Heart right ventricle (tissue), 16 donors: ENCODE measurements around the gene VAT1L. TPM values are rescaled to one million over a fixed set of nuclear protein-coding genes. Genes with fewer than 3 reads are reported as not detected.

Experiments used
- ATAC-seq, 8 donors: fragments of 200-7000 bp; cut with Tn5 transposase; one replicate each; pipeline ENCODE4 v1.9.1; 2020; ENCODE audit warnings: mild to moderate bottlenecking in 8 of 8, moderate library complexity in 8 of 8, moderate number of reproducible peaks in 1 of 8
- DNase-seq, 2 donors: peaks; one replicate each; pipeline ENCODE4 v3.0.0-alpha.2; 2020
- H3K27ac ChIP-seq, 10 donors: fragments of 200-600 bp; sonication (generic) in 2 of 10; one replicate each; pipeline versions ENCODE4 v1.5.0 to v1.8.0; 2020 to 2022; ENCODE audit warnings: mild to moderate bottlenecking in 3 of 10
- H3K27me3 ChIP-seq, 7 donors: fragments of 200-600 bp; one replicate each; pipeline ENCODE4 v1.8.0; 2021 to 2022; ENCODE audit warnings: mild to moderate bottlenecking in 2 of 7
- H3K36me3 ChIP-seq, 9 donors: fragments of 200-600 bp; sonication (generic) in 1 of 9; one replicate each; pipeline versions ENCODE4 v1.5.0 to v1.8.0; 2020 to 2022; ENCODE audit warnings: mild to moderate bottlenecking in 2 of 9
- H3K4me1 ChIP-seq, 9 donors: fragments of 200-600 bp; sonication (generic) in 1 of 9; one replicate each; pipeline versions ENCODE4 v1.5.0 to v1.8.0; 2020 to 2022; ENCODE audit warnings: mild to moderate bottlenecking in 4 of 9
- H3K4me3 ChIP-seq, 10 donors: fragments of 200-600 bp; sonication (generic) in 2 of 10; one replicate each; pipeline versions ENCODE4 v1.5.0 to v1.8.0; 2020 to 2022; ENCODE audit warnings: mild to moderate bottlenecking in 7 of 10, moderate library complexity in 2 of 10
- H3K9me3 ChIP-seq, 11 donors: fragments of 200-600 bp in 10 of 11; sonication (generic) in 2 of 11; one replicate each; pipeline versions ENCODE4 v1.5.0 to v1.8.0; 2013 to 2022; ENCODE audit warnings: mild to moderate bottlenecking in 2 of 11, control low read depth in 1 of 11, moderate library complexity in 1 of 11
- CTCF ChIP-seq, 9 donors: fragments of 200-600 bp; sonication (generic) in 2 of 9; IDR thresholded peaks; one replicate each; pipeline versions ENCODE4 v1.5.0 to v1.8.0; 2021 to 2022; ENCODE audit warnings: antibody characterized with exemption in 9 of 9, mild to moderate bottlenecking in 5 of 9, moderate library complexity in 1 of 9
- WGBS, 2 donors: extraction: QIAGEN DNeasy Blood & Tissue Kit; methylation state at CpG; one replicate each; pipeline ENCODE4 v1.1.7; 2013; ENCODE audit warnings: inconsistent platforms in 1 of 2; 5-methylcytosine and 5-hydroxymethylcytosine counted together
- intact Hi-C, 10 donors: fragments of 100-400 bp; cut with DNase I; formaldehyde crosslinking; loops; one replicate each; pipeline versions ENCODE4 v1.11.1 to v1.14.2; 2022
- polyA plus RNA-seq, 2 donors: library from polyadenylated mRNA; stranded (reverse); fragments of 200-250 nt; gene quantifications; one replicate each; pipeline ENCODE4 v1.2.3, GENCODE V29; 2013
- total RNA-seq, 10 donors: library from RNA; stranded (reverse); fragmentation: NEBNext Ultra II Directional in 3 of 10; extraction: Animal tissue kit (Norgen Biotek cat#: 25700) in 3 of 10; gene quantifications; one replicate each; pipeline versions ENCODE4 v1.2.1 to v1.2.4, GENCODE V29; 2021 to 2023
- donor health status: Arrhythmogenic right ventricular cardiomyopathy.
- donor health status: ischemic (EF 13 %, LVEDD 7.1; RV severe dilation, severe dysfunction).
- donor health status: healthy with polysubstance abuse.
- donor health status: DM: no; HTN: yes; CAD: no.
- donor health status: DM: no; HTN: no; CAD: no.
- donor health status: ischemic (EF 25% LVEDD 6.9; RV normal size, moderate dysfunction).
- donor health status: ischemic (EF 25% LVEDD 5.7; RV mildly dilated, moderate dysfunction).
- donor health status: healthy.
- donor health status: DM: yes; HTN: yes; CAD: no.
- donor health status: Ischemic cardiomyopathy.
- donor health status: ischemic (EF 35%, LVEDD 5.7; RV mildly dilated, moderate dysfunction).
- donor health status: nonischemic (EF 11% LVEDD 7.7; RV severe dilation, severe dysfunction).
- donor health status: DM: yes; HTN: yes; CAD: no.
- donor health status: PGD.
- donor health status: ischemic (EF 29% LVEDD 5.4; RV normal size, mild dysfunction).
- donor health status: nonischemic (EF 23%, LVEDD 6.1; RV moderate dilation, normal function).

Gene VAT1L
- total and polyA plus RNA-seq, 12 donors: 0.19 to 61.0 (median 24.0) TPM

- Histone ChIP-seq H3K27ac (no peak overlapping the region), H3K36me3 (no peaks in the 10 kb centered on the region), H3K4me1 (peaks cover 0 to 17% (median 6%) of the 10 kb centered on the region in 9 donors), H3K9me3 (no peaks in the 10 kb centered on the region), H3K27me3 (no peaks in the 10 kb centered on the region), H3K4me3 (no peak overlapping the region)
- intact Hi-C loops: no loop called here
- DNase-seq: no peak
- no peak for TF ChIP-seq CTCF (IDR thresholded peaks at IDR 0.05)
- WGBS, 2 donors: 92 to 96% methylated on average over 5 of the region's 5 CpGs
- ATAC-seq: no peak
Observed at GRCh38 chr16:77836801-77837200, 48.4 kb downstream of the VAT1L start.

- DNase-seq: no peak
- H3K4me3 ChIP-seq: no peak overlapping the region
- TF ChIP-seq CTCF (IDR thresholded peaks at IDR 0.05): no peak
- H3K36me3 ChIP-seq: no peaks in the 10 kb centered on the region
- H3K4me1 ChIP-seq: peaks cover 0 to 26% (median 4%) of the 10 kb centered on the region in 9 donors
- 81 to 82% methylated on average over 7 of the region's 7 CpGs for WGBS, 2 donors
- no peaks in the 10 kb centered on the region for H3K27me3 ChIP-seq
- intact Hi-C loops: no loop called here
- ATAC-seq: no peak
- H3K27ac ChIP-seq: no peak overlapping the region
- no peaks in the 10 kb centered on the region for H3K9me3 ChIP-seq
Observed at GRCh38 chr16:77838597-77839255, 50.4 kb downstream of the VAT1L start.

- Histone ChIP-seq H3K27me3 (no peaks in the 10 kb centered on the region), H3K27ac (no peak overlapping the region), H3K4me1 (peaks cover 0 to 16% (median 0%) of the 10 kb centered on the region in 9 donors), H3K4me3 (no peak overlapping the region), H3K36me3 (no peaks in the 10 kb centered on the region), H3K9me3 (no peaks in the 10 kb centered on the region)
- WGBS, 2 donors: 65 to 78% methylated on average over 5 of the region's 5 CpGs
- ATAC-seq: no peak
- TF ChIP-seq CTCF (IDR thresholded peaks at IDR 0.05): no peak
- no peak for DNase-seq
- intact Hi-C loops: no loop called here
Observed at GRCh38 chr16:77840093-77840492, 51.7 kb downstream of the VAT1L start.

GRCh38 chr16:77840673-77841501, 52.5 kb downstream of the VAT1L start:
- no peak for DNase-seq
- no peaks in the 10 kb centered on the region for H3K9me3 ChIP-seq
- no peaks in the 10 kb centered on the region for H3K27me3 ChIP-seq
- TF ChIP-seq CTCF (IDR thresholded peaks at IDR 0.05): no peak
- peaks cover 0 to 17% (median 0%) of the 10 kb centered on the region in 9 donors for H3K4me1 ChIP-seq
- no peak overlapping the region for H3K4me3 ChIP-seq
- no peaks in the 10 kb centered on the region for H3K36me3 ChIP-seq
- no peak overlapping the region for H3K27ac ChIP-seq
- 78 to 79% methylated on average over 6 of the region's 6 CpGs for WGBS, 2 donors
- intact Hi-C loops: no loop called here
- ATAC-seq: no peak
